GM12865 (cell line): ENCODE data around the gene FAM184A.
"Not testable (repeated sequence)": the region's sequence is repeated elsewhere in the genome, so short reads cannot be mapped to it uniquely, and the experiment has no call there.

Experiments
- DNase-seq: peaks from one replicate; pipeline ENCODE4 v3.0.0; 2010; ENCODE audit warnings: low read depth
- H3K4me3 ChIP-seq: 2 replicates; pipeline ENCODE4 v1.5.1; 2011; ENCODE audit warnings: mild to moderate bottlenecking, low read depth, low read length, control low read depth
- CTCF ChIP-seq: IDR thresholded peaks from 2 replicates; pipeline ENCODE4 v1.5.1; 2011; ENCODE audit warnings: low read length, control low read depth, low read depth, inconsistent platforms; ENCODE audit not compliant: insufficient read depth; ENCODE audit errors: missing control alignments

The FAM184A gene

GRCh38 chr6:119020597-119021561 is 57.6 kb downstream of the FAM184A start:
- no peak for TF ChIP-seq CTCF
- peak; percentile 29 for DNase-seq
- H3K4me3 ChIP-seq = no peak overlapping the region

- not testable (repeated sequence) for DNase-seq, H3K4me3 ChIP-seq
Observed at GRCh38 chr6:119015165-119015564, 63.3 kb downstream of the FAM184A start.

GRCh38 chr6:119012521-119012920 is 65.9 kb downstream of the FAM184A start:
- no peak for DNase-seq
- H3K4me3 ChIP-seq = no peak overlapping the region
- no peak for TF ChIP-seq CTCF

GRCh38 chr6:119009266-119009665 is 69.2 kb downstream of the FAM184A start:
- DNase-seq, H3K4me3 ChIP-seq: not testable (repeated sequence)

- TF ChIP-seq CTCF = no peak
- DNase-seq = no peak
- H3K4me3 ChIP-seq = no peak overlapping the region
Observed at GRCh38 chr6:119006974-119007373, 71.5 kb downstream of the FAM184A start.

GRCh38 chr6:119002069-119002468 is 76.4 kb downstream of the FAM184A start:
- no peak for DNase-seq
- H3K4me3 ChIP-seq = no peak overlapping the region
- no peak for TF ChIP-seq CTCF

GRCh38 chr6:118999494-119000040 is 78.9 kb downstream of the FAM184A start:
- H3K4me3 ChIP-seq = no peak overlapping the region
- TF ChIP-seq CTCF = no peak
- no peak for DNase-seq

GRCh38 chr6:118997426-118997825 is 81.0 kb downstream of the FAM184A start:
- not testable (repeated sequence) for H3K4me3 ChIP-seq, DNase-seq
